Peyer's patch (tissue), 4 donors: ENCODE data around the gene PHLDB1. TPM values are rescaled to one million over a fixed set of nuclear protein-coding genes. Genes with fewer than 3 reads are reported as not detected.

ENCODE experiments used
- DNase-seq, 3 donors: peaks; one replicate each; pipeline ENCODE4 v3.0.0-alpha.2; 2017 to 2019
- H3K27ac ChIP-seq, 4 donors: fragments of 200-600 bp; sonication (generic); one replicate each; pipeline ENCODE4 v1.5.1; 2016 to 2019
- H3K27me3 ChIP-seq, 2 donors: fragments of 200-600 bp; sonication (generic); one replicate each; pipeline ENCODE4 v1.5.1; 2019
- H3K36me3 ChIP-seq, 3 donors: fragments of 200-600 bp; sonication (generic); one replicate each; pipeline ENCODE4 v1.5.1; 2016 to 2019
- H3K4me1 ChIP-seq, 4 donors: fragments of 200-600 bp; sonication (generic); one replicate each; pipeline ENCODE4 v1.5.1; 2016 to 2019
- H3K4me3 ChIP-seq, 4 donors: fragments of 200-600 bp; sonication (generic); 1 replicate in 3 of 4; 2 replicates in 1 of 4; pipeline ENCODE4 v1.5.1; 2016 to 2019; ENCODE audit warnings: mild to moderate bottlenecking in 1 of 4
- H3K9me3 ChIP-seq, 4 donors: fragments of 200-600 bp; sonication (generic); one replicate each; pipeline ENCODE4 v1.5.1; 2016 to 2019; ENCODE audit warnings: mild to moderate bottlenecking in 1 of 4
- POLR2A ChIP-seq, 2 donors: fragments of 450-650 bp; IDR thresholded peaks; one replicate each; pipeline ENCODE4 v1.5.1; 2017; ENCODE audit warnings: antibody characterized with exemption in 2 of 2, mild to moderate bottlenecking in 2 of 2, moderate library complexity in 2 of 2
- total RNA-seq, 4 donors: library from RNA; depleted of rRNA; stranded (reverse); fragments of >200 nt; gene quantifications; one replicate each; pipeline ENCODE4 v1.1.0, GENCODE V29; 2016
- TF ChIP-seq, protein P1 (sequence below), 6 experiments: fragments of 450-650 bp in 4 of 6; fragments of 200-600 bp in 2 of 6; sonication (generic) in 1 of 6; IDR thresholded peaks; one replicate each; pipeline ENCODE4 v1.5.1; 2017 to 2019; ENCODE audit warnings: antibody characterized with exemption in 6 of 6, mild to moderate bottlenecking in 3 of 6, moderate library complexity in 1 of 6

Gene PHLDB1
- total RNA-seq, 4 donors from 2014 or later: 32.4 to 380 (median 93.8) TPM

- no peaks in the 10 kb centered on the region for H3K27me3 ChIP-seq
- H3K36me3 ChIP-seq: peaks cover 0 to 8% (median 0%) of the 10 kb centered on the region in 3 donors
- H3K27ac ChIP-seq: no peak overlapping the region
- no peak for TF ChIP-seq POLR2A (IDR thresholded peaks at IDR 0.05)
- TF ChIP-seq, protein P1, sequence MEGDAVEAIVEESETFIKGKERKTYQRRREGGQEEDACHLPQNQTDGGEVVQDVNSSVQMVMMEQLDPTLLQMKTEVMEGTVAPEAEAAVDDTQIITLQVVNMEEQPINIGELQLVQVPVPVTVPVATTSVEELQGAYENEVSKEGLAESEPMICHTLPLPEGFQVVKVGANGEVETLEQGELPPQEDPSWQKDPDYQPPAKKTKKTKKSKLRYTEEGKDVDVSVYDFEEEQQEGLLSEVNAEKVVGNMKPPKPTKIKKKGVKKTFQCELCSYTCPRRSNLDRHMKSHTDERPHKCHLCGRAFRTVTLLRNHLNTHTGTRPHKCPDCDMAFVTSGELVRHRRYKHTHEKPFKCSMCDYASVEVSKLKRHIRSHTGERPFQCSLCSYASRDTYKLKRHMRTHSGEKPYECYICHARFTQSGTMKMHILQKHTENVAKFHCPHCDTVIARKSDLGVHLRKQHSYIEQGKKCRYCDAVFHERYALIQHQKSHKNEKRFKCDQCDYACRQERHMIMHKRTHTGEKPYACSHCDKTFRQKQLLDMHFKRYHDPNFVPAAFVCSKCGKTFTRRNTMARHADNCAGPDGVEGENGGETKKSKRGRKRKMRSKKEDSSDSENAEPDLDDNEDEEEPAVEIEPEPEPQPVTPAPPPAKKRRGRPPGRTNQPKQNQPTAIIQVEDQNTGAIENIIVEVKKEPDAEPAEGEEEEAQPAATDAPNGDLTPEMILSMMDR (IDR thresholded peaks at IDR 0.05): no peak
- H3K4me1 ChIP-seq: peaks cover 0 to 59% (median 5%) of the 10 kb centered on the region in 4 donors
- no peak for DNase-seq
- no peaks in the 10 kb centered on the region for H3K9me3 ChIP-seq
- H3K4me3 ChIP-seq: no peak overlapping the region
Observed at GRCh38 chr11:118636569-118637290, 29.3 kb downstream of the PHLDB1 start.

- no peak for DNase-seq
- Histone ChIP-seq H3K27ac (no peak overlapping the region), H3K27me3 (no peaks in the 10 kb centered on the region), H3K4me1 (peaks cover 0 to 46% (median 6%) of the 10 kb centered on the region in 4 donors), H3K36me3 (peaks cover 0 to 21% (median 0%) of the 10 kb centered on the region in 3 donors), H3K4me3 (no peak overlapping the region), H3K9me3 (no peaks in the 10 kb centered on the region)
- TF ChIP-seq, protein P1 (IDR thresholded peaks at IDR 0.05): no peak
- no peak for TF ChIP-seq POLR2A (IDR thresholded peaks at IDR 0.05)
Observed at GRCh38 chr11:118638726-118639125, 31.3 kb downstream of the PHLDB1 start.

GRCh38 chr11:118639899-118640298, 32.5 kb downstream of the PHLDB1 start:
- H3K27me3 ChIP-seq: no peaks in the 10 kb centered on the region
- no peak overlapping the region for H3K4me3 ChIP-seq
- peaks cover 0 to 34% (median 3%) of the 10 kb centered on the region in 4 donors for H3K4me1 ChIP-seq
- no peak overlapping the region for H3K27ac ChIP-seq
- DNase-seq: no peak
- H3K9me3 ChIP-seq: no peaks in the 10 kb centered on the region
- H3K36me3 ChIP-seq: peaks cover 0 to 32% (median 0%) of the 10 kb centered on the region in 3 donors
- no peak for TF ChIP-seq POLR2A (IDR thresholded peaks at IDR 0.05)
- TF ChIP-seq, protein P1 (IDR thresholded peaks at IDR 0.05): no peak

GRCh38 chr11:118640332-118641154, 33.1 kb downstream of the PHLDB1 start:
- peak overlapping the region in 2 of 4 donors; percentile 57 to 73 for H3K27ac ChIP-seq
- H3K9me3 ChIP-seq: no peaks in the 10 kb centered on the region
- DNase-seq: no peak
- peaks cover 0 to 28% (median 1%) of the 10 kb centered on the region in 4 donors for H3K4me1 ChIP-seq
- H3K27me3 ChIP-seq: no peaks in the 10 kb centered on the region
- TF ChIP-seq, protein P1 (IDR thresholded peaks at IDR 0.05): peak in 3 of 6 experiments; percentile 26 to 42 (median 39)
- no peak for TF ChIP-seq POLR2A (IDR thresholded peaks at IDR 0.05)
- H3K36me3 ChIP-seq: peaks cover 0 to 38% (median 0%) of the 10 kb centered on the region in 3 donors
- H3K4me3 ChIP-seq: no peak overlapping the region

GRCh38 chr11:118641397-118642019, 34.1 kb downstream of the PHLDB1 start:
- Histone ChIP-seq H3K4me3 (no peak overlapping the region), H3K4me1 (peaks cover 0 to 24% (median 1%) of the 10 kb centered on the region in 4 donors), H3K9me3 (no peaks in the 10 kb centered on the region), H3K27me3 (no peaks in the 10 kb centered on the region), H3K27ac (peak overlapping the region in 2 of 4 donors; percentile 57 to 73), H3K36me3 (peaks cover 0 to 37% (median 0%) of the 10 kb centered on the region in 3 donors)
- no peak for TF ChIP-seq POLR2A (IDR thresholded peaks at IDR 0.05)
- TF ChIP-seq, protein P1 (IDR thresholded peaks at IDR 0.05): no peak
- peak in 2 of 3 donors; percentile 85 to 86 for DNase-seq
